Measurements from ENCODE around the gene PLEKHF1. TPM values are rescaled to one million over a fixed set of nuclear protein-coding genes. Genes with fewer than 3 reads are reported as not detected.
A peak's percentile ranks its signal among the peaks of the same experiment; 100 is the strongest.

The PLEKHF1 gene
- total RNA-seq, 1 donor from 2014 or later, result 0.96 TPM

DNA sequence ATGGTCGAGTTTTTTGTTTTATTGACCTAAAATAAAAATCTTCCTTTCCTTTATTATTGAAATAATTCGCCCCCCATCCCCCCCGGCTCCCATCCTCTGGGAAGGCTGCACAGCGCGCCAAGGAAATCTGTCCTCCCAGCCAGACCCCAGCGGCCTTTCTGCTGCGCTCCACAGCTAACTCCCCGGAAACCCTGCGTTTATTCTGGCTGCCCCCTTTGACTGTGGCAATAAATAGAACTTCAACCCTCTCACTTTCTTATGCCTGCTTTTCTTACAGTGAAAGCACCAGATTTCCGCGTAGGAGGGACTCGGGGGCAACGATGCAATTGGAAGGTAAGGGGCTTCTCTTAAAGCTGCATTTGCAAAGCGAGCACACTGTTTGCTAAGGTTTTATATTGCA lies 59.5 kb downstream of the PLEKHF1 start:
- peak overlapping the region; percentile 59 for H3K4me3 Mint-ChIP-seq (ENCODE audit: unreplicated experiment)
- no peaks in the 10 kb centered on the region for H3K27me3 Mint-ChIP-seq (ENCODE audit: unreplicated experiment)
- TF ChIP-seq, protein P1, sequence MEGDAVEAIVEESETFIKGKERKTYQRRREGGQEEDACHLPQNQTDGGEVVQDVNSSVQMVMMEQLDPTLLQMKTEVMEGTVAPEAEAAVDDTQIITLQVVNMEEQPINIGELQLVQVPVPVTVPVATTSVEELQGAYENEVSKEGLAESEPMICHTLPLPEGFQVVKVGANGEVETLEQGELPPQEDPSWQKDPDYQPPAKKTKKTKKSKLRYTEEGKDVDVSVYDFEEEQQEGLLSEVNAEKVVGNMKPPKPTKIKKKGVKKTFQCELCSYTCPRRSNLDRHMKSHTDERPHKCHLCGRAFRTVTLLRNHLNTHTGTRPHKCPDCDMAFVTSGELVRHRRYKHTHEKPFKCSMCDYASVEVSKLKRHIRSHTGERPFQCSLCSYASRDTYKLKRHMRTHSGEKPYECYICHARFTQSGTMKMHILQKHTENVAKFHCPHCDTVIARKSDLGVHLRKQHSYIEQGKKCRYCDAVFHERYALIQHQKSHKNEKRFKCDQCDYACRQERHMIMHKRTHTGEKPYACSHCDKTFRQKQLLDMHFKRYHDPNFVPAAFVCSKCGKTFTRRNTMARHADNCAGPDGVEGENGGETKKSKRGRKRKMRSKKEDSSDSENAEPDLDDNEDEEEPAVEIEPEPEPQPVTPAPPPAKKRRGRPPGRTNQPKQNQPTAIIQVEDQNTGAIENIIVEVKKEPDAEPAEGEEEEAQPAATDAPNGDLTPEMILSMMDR (IDR thresholded peaks at IDR 0.05; ENCODE audit: partially characterized antibody, unreplicated experiment), result no peak
- no peaks in the 10 kb centered on the region for H3K9me3 Mint-ChIP-seq (ENCODE audit: unreplicated experiment)
- H3K27ac Mint-ChIP-seq (ENCODE audit: unreplicated experiment), result peak overlapping the region; percentile 68
- DNase-seq, result no peak
- no peaks in the 10 kb centered on the region for H3K4me1 Mint-ChIP-seq (ENCODE audit: low read depth, unreplicated experiment)
- no peaks in the 10 kb centered on the region for H3K36me3 Mint-ChIP-seq (ENCODE audit: unreplicated experiment)

Other genes with a start within 250 kb of the PLEKHF1 start
- gene VSTM2B, start 139.5 kb upstream of the PLEKHF1 start, total RNA-seq (ENCODE audit: unreplicated experiment), result 16.6 TPM
- 37.9 TPM for gene POP4, start 59.2 kb upstream of the PLEKHF1 start, total RNA-seq (ENCODE audit: unreplicated experiment)
- gene C19orf12, start 49.8 kb downstream of the PLEKHF1 start, total RNA-seq (ENCODE audit: unreplicated experiment), result 66.7 TPM
- gene CCNE1, start 146.5 kb downstream of the PLEKHF1 start, total RNA-seq (ENCODE audit: unreplicated experiment), result 6.4 TPM